Measurements from ENCODE around the gene DLG2.

DNA sequence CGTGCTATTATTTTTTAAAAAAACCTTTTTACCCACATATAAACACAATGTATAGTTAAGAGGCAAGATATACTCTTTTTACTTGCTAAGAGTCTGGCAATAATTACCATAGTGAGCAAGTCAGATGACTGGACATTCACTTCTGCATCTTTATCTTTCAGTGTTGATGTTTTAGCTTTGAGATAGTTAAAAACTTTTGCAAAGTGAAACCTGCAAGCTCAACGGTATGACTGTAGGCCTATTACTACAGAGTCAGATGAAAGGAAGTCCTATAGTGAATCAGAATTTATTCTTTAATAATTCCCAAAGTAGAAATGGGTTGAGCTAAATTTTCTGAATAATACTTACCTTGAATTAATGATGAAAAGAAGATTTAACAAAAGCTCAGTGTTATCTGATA is 2104.2 kb downstream of the DLG2 start:
- TF ChIP-seq POLR2A (IDR thresholded peaks at IDR 0.05) (no peak), EP300 (IDR thresholded peaks at IDR 0.05) (no peak), POLR2AphosphoS5 (IDR thresholded peaks at IDR 0.05) (no peak)
- TF ChIP-seq, protein P1, sequence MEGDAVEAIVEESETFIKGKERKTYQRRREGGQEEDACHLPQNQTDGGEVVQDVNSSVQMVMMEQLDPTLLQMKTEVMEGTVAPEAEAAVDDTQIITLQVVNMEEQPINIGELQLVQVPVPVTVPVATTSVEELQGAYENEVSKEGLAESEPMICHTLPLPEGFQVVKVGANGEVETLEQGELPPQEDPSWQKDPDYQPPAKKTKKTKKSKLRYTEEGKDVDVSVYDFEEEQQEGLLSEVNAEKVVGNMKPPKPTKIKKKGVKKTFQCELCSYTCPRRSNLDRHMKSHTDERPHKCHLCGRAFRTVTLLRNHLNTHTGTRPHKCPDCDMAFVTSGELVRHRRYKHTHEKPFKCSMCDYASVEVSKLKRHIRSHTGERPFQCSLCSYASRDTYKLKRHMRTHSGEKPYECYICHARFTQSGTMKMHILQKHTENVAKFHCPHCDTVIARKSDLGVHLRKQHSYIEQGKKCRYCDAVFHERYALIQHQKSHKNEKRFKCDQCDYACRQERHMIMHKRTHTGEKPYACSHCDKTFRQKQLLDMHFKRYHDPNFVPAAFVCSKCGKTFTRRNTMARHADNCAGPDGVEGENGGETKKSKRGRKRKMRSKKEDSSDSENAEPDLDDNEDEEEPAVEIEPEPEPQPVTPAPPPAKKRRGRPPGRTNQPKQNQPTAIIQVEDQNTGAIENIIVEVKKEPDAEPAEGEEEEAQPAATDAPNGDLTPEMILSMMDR (IDR thresholded peaks at IDR 0.05) = no peak

Data from sigmoid colon (tissue), 4 donors.